Endothelial cell (in vitro differentiated cells): ENCODE results near the gene ICE1. TPM values are rescaled to one million over a fixed set of nuclear protein-coding genes. Genes with fewer than 3 reads are reported as not detected.
"Not testable (repeated sequence)": the region's sequence is repeated elsewhere in the genome, so short reads cannot be mapped to it uniquely, and the experiment has no call there.

Experiments
- DNase-seq: peaks from one replicate; pipeline ENCODE4 v3.0.0; 2021; ENCODE audit warnings: low spot score
- H3K27ac Mint-ChIP-seq: one replicate; pipeline ENCODE4 v1.8.0; 2021; ENCODE audit warnings: mixed read lengths, inconsistent platforms; ENCODE audit not compliant: unreplicated experiment
- H3K27me3 Mint-ChIP-seq: one replicate; pipeline ENCODE4 v1.8.0; 2021; ENCODE audit warnings: mild to moderate bottlenecking, moderate library complexity, mixed read lengths, inconsistent platforms; ENCODE audit not compliant: unreplicated experiment
- H3K36me3 Mint-ChIP-seq: one replicate; pipeline ENCODE4 v1.8.0; 2021; ENCODE audit warnings: mild to moderate bottlenecking, low read depth, mixed read lengths, inconsistent platforms; ENCODE audit not compliant: unreplicated experiment
- H3K4me1 Mint-ChIP-seq: one replicate; pipeline ENCODE4 v1.8.0; 2021; ENCODE audit warnings: mild to moderate bottlenecking, mixed read lengths, inconsistent platforms; ENCODE audit not compliant: unreplicated experiment
- H3K4me3 Mint-ChIP-seq: one replicate; pipeline ENCODE4 v1.8.0; 2021; ENCODE audit warnings: mild to moderate bottlenecking, mixed read lengths, inconsistent platforms; ENCODE audit not compliant: unreplicated experiment
- H3K9me3 Mint-ChIP-seq: one replicate; pipeline ENCODE4 v1.8.0; 2021; ENCODE audit warnings: mixed read lengths, inconsistent platforms; ENCODE audit not compliant: unreplicated experiment
- CTCF ChIP-seq: fragments of 200-600 bp; sonication (generic); IDR thresholded peaks from one replicate; pipeline ENCODE4 v1.5.0; 2021; ENCODE audit warnings: antibody characterized with exemption; ENCODE audit not compliant: unreplicated experiment
- total RNA-seq: library from RNA; stranded (reverse); fragmentation: NEBNext Ultra II Directional; extraction: Animal tissue kit (Norgen Biotek cat#: 25700); gene quantifications from one replicate; pipeline ENCODE4 v1.2.1, GENCODE V29; 2021; ENCODE audit not compliant: unreplicated experiment

The ICE1 gene
- total RNA-seq, 1 donor from 2014 or later, result 34.9 TPM

- DNase-seq, result no peak
- Mint-ChIP-seq H3K9me3 (no peaks in the 10 kb centered on the region), H3K27me3 (peaks cover 9% of the 10 kb centered on the region), H3K4me3 (no peak overlapping the region), H3K4me1 (no peaks in the 10 kb centered on the region), H3K36me3 (peaks cover 4% of the 10 kb centered on the region), H3K27ac (no peak overlapping the region)
- TF ChIP-seq CTCF, result no peak
Observed at GRCh38 chr5:5512543-5512942, 90.1 kb downstream of the ICE1 start.

- DNase-seq, H3K4me1 Mint-ChIP-seq, H3K27ac Mint-ChIP-seq, H3K4me3 Mint-ChIP-seq, H3K9me3 Mint-ChIP-seq, H3K36me3 Mint-ChIP-seq, H3K27me3 Mint-ChIP-seq: not testable (repeated sequence)
Observed at GRCh38 chr5:5520622-5521021, 98.1 kb downstream of the ICE1 start.

GRCh38 chr5:5521029-5521428 is 98.6 kb downstream of the ICE1 start:
- no peak overlapping the region for H3K4me3 Mint-ChIP-seq
- no peak for DNase-seq
- no peaks in the 10 kb centered on the region for H3K9me3 Mint-ChIP-seq
- H3K36me3 Mint-ChIP-seq, result peaks cover 4% of the 10 kb centered on the region
- H3K27me3 Mint-ChIP-seq, result peaks cover 10% of the 10 kb centered on the region
- no peak overlapping the region for H3K27ac Mint-ChIP-seq
- no peak for TF ChIP-seq CTCF
- peaks cover 3% of the 10 kb centered on the region for H3K4me1 Mint-ChIP-seq

GRCh38 chr5:5521478-5521877 is 99.0 kb downstream of the ICE1 start:
- no peak overlapping the region for H3K27ac Mint-ChIP-seq
- peaks cover 4% of the 10 kb centered on the region for H3K36me3 Mint-ChIP-seq

GRCh38 chr5:5522336-5522735 is 99.9 kb downstream of the ICE1 start:
- Mint-ChIP-seq H3K4me1 (peaks cover 3% of the 10 kb centered on the region), H3K36me3 (no peaks in the 10 kb centered on the region), H3K9me3 (no peaks in the 10 kb centered on the region), H3K27ac (no peak overlapping the region), H3K27me3 (peaks cover 2% of the 10 kb centered on the region), H3K4me3 (no peak overlapping the region)
- DNase-seq, result no peak
- TF ChIP-seq CTCF, result no peak

More at GRCh38 chr5:5521478-5521877, 99.0 kb downstream of the ICE1 start:
- H3K27me3 Mint-ChIP-seq, result peaks cover 8% of the 10 kb centered on the region
- H3K9me3 Mint-ChIP-seq, result no peaks in the 10 kb centered on the region
- peaks cover 3% of the 10 kb centered on the region for H3K4me1 Mint-ChIP-seq
- H3K4me3 Mint-ChIP-seq, result no peak overlapping the region
- no peak for DNase-seq
- no peak for TF ChIP-seq CTCF
